GM15510 (cell line): ENCODE data around the gene RAI14.

Experiments
- POLR2A ChIP-seq: IDR thresholded peaks from 3 replicates; pipeline ENCODE4 v1.6.1; 2011; ENCODE audit warnings: borderline replicate concordance; ENCODE audit not compliant: insufficient read length; ENCODE audit errors: extremely low read depth

Gene RAI14

DNA sequence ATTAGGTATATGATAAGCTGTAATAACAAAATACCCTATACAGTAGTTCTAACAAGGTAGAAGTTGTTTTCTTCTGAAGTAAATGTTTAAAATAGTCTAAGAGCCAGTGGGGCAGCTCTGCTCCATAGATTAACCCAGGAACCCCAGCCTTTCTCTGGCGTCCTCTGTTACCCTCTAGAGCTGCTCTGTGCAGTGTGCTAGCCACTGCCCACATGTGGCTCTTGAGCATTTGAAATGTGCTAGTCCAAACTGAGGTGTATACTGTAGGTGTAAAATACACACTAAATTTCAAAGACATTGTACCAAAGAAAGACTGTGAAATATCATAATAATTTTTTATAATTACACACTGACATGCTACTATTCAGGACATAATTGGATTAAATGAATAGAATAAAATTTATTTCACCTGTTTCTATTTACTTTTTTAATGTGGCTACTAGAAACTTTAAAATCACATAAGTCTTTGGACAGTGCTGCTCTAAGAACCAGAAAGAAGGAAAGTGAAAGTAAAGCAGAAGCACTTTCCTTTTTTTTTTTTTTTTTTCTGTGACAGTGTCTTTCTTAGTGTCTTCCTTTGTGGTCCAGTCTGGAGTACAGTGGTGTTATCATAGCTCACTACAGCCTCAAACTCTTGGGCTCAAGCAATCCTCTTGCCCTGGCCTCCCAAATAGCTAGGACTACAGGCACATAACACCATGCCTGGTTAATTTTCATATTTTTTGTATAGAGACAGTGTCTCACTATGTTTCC is 39.3 kb downstream of the RAI14 start:
- TF ChIP-seq POLR2A: no peak

- no peak for TF ChIP-seq POLR2A
Measured at GRCh38 chr5:34697308-34698108, 41.4 kb downstream of the RAI14 start.

DNA sequence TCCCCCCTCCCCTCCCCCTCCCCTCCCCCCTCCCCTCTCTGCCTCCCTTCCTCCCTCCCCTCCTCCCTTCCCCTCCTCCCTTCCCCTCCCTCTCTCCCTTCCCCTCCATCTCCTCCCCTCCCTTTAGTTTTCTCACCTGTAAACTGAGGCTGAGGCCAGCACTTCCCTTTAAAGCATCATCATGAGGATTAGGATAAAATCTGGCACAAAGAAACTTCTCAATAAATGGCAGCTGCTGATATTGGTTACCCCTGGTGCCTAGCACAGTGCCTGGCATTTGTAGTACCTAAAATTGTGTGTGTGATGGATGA is 41.9 kb downstream of the RAI14 start:
- no peak for TF ChIP-seq POLR2A

GRCh38 chr5:34698754-34699153 is 42.6 kb downstream of the RAI14 start:
- no peak for TF ChIP-seq POLR2A

DNA sequence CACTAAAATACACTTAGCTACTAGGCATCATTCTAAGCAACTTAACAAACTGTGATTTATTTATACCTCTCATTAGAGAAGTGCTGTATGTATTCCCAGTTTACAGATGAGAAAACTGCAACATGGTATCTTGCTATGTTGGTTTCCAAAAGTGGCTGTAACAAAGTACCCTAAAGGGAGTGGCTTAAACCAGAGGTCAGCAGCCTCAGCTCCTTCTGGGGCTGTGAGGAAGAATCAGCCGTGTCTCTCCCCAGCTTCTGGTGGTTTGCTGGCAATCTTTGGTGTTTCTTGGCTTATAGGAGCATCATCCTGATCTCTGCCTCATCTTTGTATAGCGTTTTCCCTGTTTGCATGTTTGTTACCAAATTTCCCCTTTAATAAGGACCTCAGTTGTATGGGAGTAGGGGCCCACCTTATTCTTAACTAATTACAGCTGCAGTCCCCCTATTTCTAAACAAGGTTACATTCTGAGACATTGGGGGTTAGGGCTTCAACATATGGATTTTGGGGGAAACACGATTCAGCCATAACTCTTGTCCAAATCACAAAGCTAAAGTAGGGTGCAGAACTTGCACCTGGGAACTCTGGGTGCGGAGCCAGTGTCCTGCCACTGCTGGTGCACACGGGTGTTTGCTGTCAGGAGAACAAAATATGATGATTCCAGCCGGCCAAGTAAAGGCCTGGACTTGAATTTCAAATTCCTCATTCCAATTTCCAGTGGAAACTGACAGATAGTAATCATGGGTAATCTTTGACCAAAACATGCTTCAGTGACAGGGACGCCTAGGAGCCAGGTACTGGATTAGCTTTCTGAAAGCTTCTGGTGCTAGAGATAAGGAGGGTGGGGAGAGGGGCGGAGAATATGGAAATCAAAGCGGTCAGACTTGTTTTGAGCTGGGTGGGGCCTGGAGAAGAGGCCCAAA is 43.3 kb downstream of the RAI14 start:
- no peak for TF ChIP-seq POLR2A

- TF ChIP-seq POLR2A: no peak
Measured at GRCh38 chr5:34700078-34700452, 43.9 kb downstream of the RAI14 start.

DNA sequence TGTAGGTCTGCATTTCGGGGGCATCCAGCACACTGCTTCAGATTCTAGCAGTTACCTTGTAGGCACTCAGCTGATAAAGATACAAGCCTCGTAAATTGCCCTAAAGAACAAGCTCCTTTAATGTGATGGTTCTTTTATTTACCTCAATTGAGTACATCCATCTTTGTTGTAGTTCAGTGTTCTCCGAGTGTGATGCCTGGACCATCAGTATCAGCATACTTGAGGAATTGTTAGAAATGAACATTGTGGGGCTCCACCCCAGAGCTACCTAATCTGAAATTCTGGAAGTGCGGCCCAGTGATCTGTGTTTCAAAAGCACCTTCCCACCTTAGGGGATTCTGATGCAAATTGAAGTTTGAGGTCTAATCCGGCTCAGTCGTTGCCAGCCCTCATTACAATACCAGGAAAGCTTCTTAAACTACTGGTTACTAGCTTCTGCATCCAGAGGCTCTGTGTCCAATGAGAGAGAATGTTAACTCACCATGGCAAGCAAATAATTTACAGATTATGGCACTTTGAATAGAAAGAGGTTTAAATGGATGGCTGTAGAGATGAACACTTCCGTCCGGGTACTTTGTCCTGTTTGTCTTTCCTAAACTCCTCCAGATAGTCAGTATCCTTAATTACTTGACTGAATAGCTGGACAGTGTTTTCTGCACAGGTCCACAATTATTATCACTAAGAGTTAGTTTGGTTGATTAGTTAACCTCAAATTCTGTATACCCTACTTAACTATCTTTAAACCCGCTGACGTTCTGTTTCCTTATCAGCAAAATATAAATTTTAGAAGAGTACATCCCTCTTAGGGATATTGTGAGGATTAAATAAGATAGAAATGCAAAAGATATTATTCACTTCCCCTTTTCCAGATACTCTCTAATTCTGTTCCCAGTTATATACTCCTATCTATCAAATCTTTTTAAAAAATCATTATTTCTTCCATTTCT is 47.9 kb downstream of the RAI14 start:
- no peak for TF ChIP-seq POLR2A

DNA sequence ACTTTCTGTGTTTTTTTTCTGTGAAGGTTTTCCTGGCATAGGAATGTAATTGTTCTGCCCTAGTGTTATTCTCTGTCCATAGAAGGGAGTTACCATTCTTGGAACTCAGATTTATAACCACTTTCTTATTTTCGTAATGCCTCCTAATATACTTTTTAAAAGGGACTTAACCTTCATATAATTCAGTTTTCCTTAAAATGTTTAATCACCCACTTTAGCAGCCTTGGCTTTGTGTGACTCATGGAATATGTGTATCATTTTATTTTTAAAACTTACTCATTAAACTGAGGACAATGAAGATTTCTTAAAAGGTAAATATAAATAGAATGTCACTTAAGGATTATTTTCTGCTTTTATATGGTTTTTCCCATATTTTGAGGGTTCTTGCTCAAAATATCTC is 50.0 kb downstream of the RAI14 start:
- no peak for TF ChIP-seq POLR2A

DNA sequence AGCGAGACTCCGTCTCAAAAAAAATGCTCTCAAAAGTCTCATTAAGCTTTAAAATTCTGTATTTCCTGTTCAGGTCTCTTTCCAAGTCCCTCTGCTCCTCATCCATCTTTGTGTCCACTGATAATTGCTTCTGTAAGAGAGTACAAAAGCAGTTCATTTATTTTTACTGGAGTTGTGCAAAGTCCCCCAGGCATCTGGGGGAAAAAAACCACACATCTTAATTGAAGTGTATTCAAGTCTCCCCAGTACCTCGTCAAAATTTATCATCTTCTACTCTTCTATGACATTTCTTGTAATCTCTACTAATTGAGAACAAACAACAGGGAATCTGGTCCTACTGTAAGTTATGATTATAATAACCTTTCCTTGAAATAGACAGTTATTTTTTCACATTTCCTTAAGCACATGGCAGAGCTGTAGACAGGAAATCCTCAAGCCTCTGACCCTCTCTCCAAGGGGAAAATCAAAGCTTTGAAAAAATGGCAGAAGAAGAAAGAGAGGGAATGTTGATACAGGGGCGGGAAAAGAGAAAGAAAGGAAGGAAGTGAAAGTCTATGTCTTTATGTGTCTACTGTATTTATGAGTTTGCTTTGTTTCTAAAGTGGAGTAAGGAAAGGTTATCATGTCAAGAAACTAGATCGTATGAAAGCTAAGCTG is 51.5 kb downstream of the RAI14 start:
- no peak for TF ChIP-seq POLR2A

DNA sequence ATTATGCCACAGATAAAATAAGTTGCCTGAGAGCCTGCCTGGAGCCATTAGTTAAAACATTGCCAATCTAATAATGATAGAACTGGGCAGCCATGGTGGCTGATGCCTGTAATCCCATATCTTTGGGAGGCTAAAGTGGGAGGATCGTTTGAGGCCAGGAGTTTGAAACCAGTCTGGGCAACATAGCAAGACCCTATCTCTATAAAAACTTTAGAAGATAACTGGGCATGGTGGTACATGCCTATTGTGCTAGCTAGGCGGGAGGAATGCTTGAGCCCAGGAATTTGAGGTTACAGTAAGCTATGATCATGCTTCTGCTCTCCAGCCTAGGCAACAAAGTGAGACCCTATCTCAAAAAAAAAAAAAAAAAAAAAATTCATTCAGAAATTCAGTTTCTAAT is 52.6 kb downstream of the RAI14 start:
- no peak for TF ChIP-seq POLR2A

DNA sequence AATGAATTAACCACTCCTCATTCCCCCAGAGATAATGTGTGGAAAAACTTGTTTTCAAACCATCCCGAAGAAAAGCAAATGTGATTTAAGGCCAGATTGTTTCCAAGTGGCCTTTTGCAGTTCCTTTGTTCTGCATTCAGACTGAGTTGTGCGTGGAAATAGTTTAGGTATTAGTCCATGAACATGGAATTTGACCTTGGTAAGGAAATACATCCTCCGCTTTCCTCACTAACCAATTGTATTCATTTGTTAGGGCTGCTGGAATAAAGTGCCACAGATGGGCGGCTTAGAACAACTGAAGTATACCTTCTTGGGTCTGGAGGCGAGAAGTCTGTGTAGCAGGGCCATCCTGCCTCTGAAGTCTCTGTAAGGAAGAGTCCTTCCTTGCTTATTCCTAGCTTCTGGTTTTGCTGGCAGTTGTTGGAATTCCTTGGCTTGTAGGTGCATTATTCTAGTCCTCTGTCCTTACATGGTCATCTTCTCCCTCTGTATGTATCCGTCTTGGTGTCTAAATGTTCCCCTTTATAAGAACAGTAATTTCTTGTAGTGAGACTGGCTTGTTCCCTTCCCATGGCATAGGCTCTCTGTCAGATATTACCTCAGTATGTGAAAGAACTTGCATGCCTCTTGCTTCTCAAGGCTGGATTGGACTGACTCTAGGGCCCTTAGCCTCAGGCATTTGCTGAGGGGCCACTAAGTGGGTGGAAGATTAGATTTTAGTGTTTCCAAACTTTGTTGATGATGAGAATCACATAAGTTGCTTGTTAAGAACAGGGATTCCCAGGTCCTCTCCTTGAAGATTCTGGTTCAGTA is 53.9 kb downstream of the RAI14 start:
- no peak for TF ChIP-seq POLR2A

DNA sequence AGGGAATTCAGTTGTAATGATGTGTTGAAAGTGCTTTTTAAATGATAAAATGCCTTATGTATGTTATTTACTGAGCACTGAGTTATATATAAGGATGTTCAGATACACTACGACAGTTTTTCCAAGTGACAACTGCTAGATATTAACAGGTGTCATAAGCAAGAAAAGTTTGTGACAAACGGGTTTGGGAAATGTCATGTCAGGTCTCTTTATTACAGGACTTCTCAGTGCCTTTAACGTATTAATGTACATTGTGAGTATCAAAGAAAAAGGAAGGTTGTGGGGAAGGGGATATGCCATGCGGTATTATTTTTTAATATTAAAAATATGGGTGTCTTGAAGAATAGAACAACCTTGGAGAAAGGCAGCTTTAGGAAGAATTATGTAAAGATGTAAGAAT is 56.4 kb downstream of the RAI14 start:
- TF ChIP-seq POLR2A: no peak

DNA sequence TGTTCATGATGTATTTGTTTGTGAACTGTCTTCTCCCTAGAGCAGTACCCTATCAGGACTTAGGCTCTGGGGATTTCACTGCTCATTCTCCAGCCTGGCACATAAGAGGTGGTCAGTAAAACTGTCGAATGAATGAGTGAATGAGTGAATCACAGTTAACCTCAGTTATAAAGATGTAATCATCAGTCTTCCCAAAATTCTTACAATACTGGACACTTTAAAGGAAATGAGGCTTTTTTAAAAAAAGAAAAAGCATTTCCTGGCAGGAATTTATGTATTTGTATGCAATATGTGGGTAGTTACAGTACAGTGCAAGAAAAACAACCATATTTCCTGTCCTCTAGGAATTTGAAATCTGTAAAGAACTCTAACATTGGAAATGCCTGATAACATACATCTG is 59.6 kb downstream of the RAI14 start:
- no peak for TF ChIP-seq POLR2A
